ENCODE results near the gene RCSD1. TPM values are rescaled to one million over a fixed set of nuclear protein-coding genes. Genes with fewer than 3 reads are reported as not detected.

The RCSD1 gene
- total and polyA plus RNA-seq, 10 of the 15 experiments (the other 5 are each of a cell fraction or from before 2014, with no cell fraction given): 11.4 to 78.3 (median 71.6) TPM

- WGBS (ENCODE audit: insufficient coverage, insufficient replicate concordance, low lambda C conversion rate, missing lambda C conversion rate): 96% methylated on average over 7 of the region's 7 CpGs
- no peak for FAIRE-seq
- no peaks in the 10 kb centered on the region for H4K20me1 ChIP-seq (ENCODE audit: control insufficient read depth, insufficient read depth)
- H3K79me2 ChIP-seq (ENCODE audit: control insufficient read depth, insufficient read depth, low read length): no peaks in the 10 kb centered on the region
- H3K27me3 ChIP-seq (replicated peaks in 1 of 2; ENCODE audit: control insufficient read depth in 2 of 2, insufficient read depth in 2 of 2, low read length in 1 of 2): no peaks in the 10 kb centered on the region
- H3K4me1 ChIP-seq (ENCODE audit: control insufficient read depth, insufficient read depth, low read length): no peaks in the 10 kb centered on the region
- no peak overlapping the region for H3K4me3 ChIP-seq
- ChIA-PET SMC1A (ENCODE audit: uncharacterized antibody, unreplicated experiment) (interaction anchor here (0.6 to 0.8 kb wide), 2 partner anchors 44 to 95 kb away, joined by 3 read pairs; no protein-coding TSS in a partner anchor), RAD21 (ENCODE audit: unreplicated experiment) (interaction anchor here (0.7 to 1.5 kb wide), 2 partner anchors 53 to 96 kb away, joined by 4 read pairs; no protein-coding TSS in a partner anchor), CTCF (interaction anchor here (0.7 to 3.1 kb wide), 4 partner anchors 8 to 95 kb away, joined by 3 to 15 read pairs (median 6); no protein-coding TSS in a partner anchor), POLR2A (interaction anchor here (0.5 kb wide), 1 partner anchor 626 kb away, joined by 3 read pairs; no protein-coding TSS in a partner anchor)
- no peak overlapping the region for H3K9ac ChIP-seq (ENCODE audit: control insufficient read depth, insufficient read depth, low read length)
- TF ChIP-seq TARDBP (IDR thresholded peaks at IDR 0.05; ENCODE audit: borderline replicate concordance) (no peak), CREB1 (IDR thresholded peaks at IDR 0.05; ENCODE audit: low read depth) (no peak), RBBP5 (conservative IDR thresholded peaks at IDR 0.05) (no peak), ZNF217 (IDR thresholded peaks at IDR 0.05) (no peak), RELA (IDR thresholded peaks at IDR 0.05; ENCODE audit: borderline replicate concordance, partially characterized antibody) (no peak), MEF2B (IDR thresholded peaks at IDR 0.05; ENCODE audit: partially characterized antibody, poor library complexity, severe bottlenecking) (no peak), PRDM15 (CRISPR knock-in tag; IDR thresholded peaks at IDR 0.05) (no peak), CHD2 (IDR thresholded peaks at IDR 0.05; ENCODE audit: borderline replicate concordance, low read depth, low read length) (no peak), SREBF1 (IDR thresholded peaks at IDR 0.05; ENCODE audit: low read length) (no peak), LARP7 (IDR thresholded peaks at IDR 0.05) (no peak), EGR1 (IDR thresholded peaks at IDR 0.05; ENCODE audit: borderline replicate concordance in 1 of 2, low read depth in 2 of 2, low read length in 2 of 2) (no peak), BCL11A (IDR thresholded peaks at IDR 0.05; ENCODE audit: low read depth, low read length) (no peak), KLF5 (IDR thresholded peaks at IDR 0.05; ENCODE audit: partially characterized antibody) (no peak), SUZ12 (IDR thresholded peaks at IDR 0.05; ENCODE audit: unreplicated experiment) (no peak), NKRF (conservative IDR thresholded peaks at IDR 0.05) (no peak)
- no peaks in the 10 kb centered on the region for H3K9me3 ChIP-seq (replicated peaks; ENCODE audit: control insufficient read depth, insufficient read depth, low read length)
- no peak overlapping the region for H3K27ac ChIP-seq (ENCODE audit: control insufficient read depth, insufficient read depth)
- ATAC-seq: no peak
- H3K36me3 ChIP-seq (ENCODE audit: control insufficient read depth in 2 of 2, insufficient read depth in 2 of 2, low read length in 1 of 2): peaks cover 19 to 64% of the 10 kb centered on the region in 2 experiments
- H3K4me2 ChIP-seq (ENCODE audit: control insufficient read depth, insufficient read depth): no peak overlapping the region
- no peak overlapping the region for H2AFZ ChIP-seq (ENCODE audit: control insufficient read depth, low read depth, low read length)
- no TSS peak for BruUV-seq (replicated peaks)
- DNase-seq (ENCODE audit: low read depth, low spot score): no peak
- intact Hi-C loops (cut with micrococcal nuclease; ENCODE audit: unreplicated experiment): no loop called here
- in situ Hi-C loops (cut with MboI): no loop called here
These were observed 65.9 kb downstream of the RCSD1 start for GRCh38 chr1:167695756-167696561.

Data from GM12878 (cell line).